ENCODE results near the gene KLF13.
"Not testable (repeated sequence)": the region's sequence is repeated elsewhere in the genome, so short reads cannot be mapped to it uniquely, and the experiment has no call there.

KLF13 gene

DNA sequence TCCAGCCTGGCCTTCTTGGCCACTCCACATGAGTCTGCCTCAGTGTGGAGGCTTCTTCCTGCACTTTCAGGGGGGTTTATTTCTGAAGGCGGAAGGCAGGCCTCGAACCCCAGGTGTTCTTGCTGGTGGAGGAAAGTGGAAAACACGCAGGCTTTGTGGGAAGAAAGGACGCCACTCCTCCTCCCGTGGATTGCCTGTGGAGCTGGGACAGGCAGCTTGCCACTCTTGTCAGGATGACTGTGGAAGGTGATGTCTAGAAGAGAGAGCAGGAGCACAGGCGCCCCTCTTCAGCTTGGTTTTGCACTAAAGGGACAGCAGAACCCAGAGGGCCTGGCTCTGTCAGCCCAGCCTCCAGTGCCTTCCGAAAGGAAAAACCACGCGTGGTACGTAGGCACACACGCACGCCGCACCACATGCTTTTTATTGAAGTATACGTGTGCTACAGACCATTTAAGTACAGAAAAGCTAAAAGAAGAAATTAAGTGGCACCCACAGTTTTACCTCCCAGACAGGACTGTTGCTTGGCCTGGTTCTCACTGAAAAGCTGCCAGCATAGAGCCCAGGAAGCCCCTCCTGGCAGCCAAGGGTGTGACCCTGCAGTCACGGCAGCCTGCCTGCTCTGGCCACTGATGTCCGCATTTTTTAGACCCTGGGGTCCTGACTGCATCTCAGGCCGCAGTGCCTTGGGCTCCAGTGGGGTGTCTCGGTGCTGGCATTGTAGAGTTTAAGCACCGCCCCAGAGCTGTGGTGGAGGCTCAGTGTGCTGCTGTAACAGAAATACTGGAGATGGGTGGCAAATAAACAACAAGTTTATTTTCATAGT, 21.6 kb downstream of the KLF13 start:
- TF ChIP-seq, protein P1, sequence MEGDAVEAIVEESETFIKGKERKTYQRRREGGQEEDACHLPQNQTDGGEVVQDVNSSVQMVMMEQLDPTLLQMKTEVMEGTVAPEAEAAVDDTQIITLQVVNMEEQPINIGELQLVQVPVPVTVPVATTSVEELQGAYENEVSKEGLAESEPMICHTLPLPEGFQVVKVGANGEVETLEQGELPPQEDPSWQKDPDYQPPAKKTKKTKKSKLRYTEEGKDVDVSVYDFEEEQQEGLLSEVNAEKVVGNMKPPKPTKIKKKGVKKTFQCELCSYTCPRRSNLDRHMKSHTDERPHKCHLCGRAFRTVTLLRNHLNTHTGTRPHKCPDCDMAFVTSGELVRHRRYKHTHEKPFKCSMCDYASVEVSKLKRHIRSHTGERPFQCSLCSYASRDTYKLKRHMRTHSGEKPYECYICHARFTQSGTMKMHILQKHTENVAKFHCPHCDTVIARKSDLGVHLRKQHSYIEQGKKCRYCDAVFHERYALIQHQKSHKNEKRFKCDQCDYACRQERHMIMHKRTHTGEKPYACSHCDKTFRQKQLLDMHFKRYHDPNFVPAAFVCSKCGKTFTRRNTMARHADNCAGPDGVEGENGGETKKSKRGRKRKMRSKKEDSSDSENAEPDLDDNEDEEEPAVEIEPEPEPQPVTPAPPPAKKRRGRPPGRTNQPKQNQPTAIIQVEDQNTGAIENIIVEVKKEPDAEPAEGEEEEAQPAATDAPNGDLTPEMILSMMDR (IDR thresholded peaks at IDR 0.05; ENCODE audit: control insufficient read depth, insufficient read depth, low read depth, low read length, missing control alignments) = no peak
- H3K4me3 ChIP-seq (ENCODE audit: control insufficient read depth, low read depth, low read length) = no peak overlapping the region
- DNase-seq (ENCODE audit: low read depth) = no peak

DNA sequence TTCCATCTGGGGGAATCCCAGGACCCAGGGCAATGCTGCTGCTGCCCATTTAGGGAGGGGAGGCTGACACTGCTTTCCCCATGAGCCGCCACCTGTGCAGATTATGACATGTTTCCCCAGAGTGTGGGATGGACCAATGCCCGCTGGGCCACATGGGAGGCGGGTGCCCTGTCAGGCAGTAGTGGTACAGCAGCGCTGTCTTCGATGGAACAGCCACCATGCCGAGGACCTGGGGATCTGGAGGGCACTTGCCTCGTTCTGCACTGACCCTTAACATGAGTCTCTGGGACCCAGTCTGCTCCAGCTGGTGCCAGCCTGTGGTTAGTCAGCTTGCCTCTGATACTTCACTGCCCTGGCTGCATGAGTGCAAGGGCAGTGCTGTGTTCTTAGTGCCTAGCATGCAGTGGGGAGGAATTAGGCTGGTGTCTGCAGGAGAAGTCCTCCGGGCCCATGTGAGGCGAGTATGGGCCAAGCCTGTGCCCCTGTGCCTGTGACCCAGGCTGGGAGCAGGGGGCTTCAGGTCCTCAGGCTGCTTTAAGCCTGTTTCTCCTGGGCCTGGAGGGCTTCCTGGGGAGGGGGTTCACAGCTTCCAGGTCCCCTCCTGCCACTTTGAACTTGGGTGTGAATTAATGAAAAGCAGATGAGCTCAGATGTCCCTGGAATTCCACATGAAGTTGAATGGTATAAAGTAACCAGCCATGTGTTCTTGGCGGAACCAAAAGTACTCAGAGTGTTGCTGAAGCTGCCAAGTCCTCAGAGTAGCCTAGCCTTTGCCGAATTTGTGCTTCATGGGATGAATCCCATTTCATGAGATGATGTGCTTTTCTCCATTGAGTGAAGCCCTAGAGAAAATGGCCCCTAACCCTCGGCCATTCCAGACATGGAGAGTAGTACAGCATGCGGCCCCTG, 22.9 kb downstream of the KLF13 start:
- no peak overlapping the region for H3K4me3 ChIP-seq (ENCODE audit: control insufficient read depth, low read depth, low read length)
- no peak for DNase-seq (ENCODE audit: low read depth)
- TF ChIP-seq, protein P1 (IDR thresholded peaks at IDR 0.05; ENCODE audit: control insufficient read depth, insufficient read depth, low read depth, low read length, missing control alignments) = no peak

GRCh38 chr15:31350771-31351170, 24.1 kb downstream of the KLF13 start:
- DNase-seq (ENCODE audit: low read depth) = no peak
- TF ChIP-seq, protein P1 (IDR thresholded peaks at IDR 0.05; ENCODE audit: control insufficient read depth, insufficient read depth, low read depth, low read length, missing control alignments) = no peak
- no peak overlapping the region for H3K4me3 ChIP-seq (ENCODE audit: control insufficient read depth, low read depth, low read length)

GRCh38 chr15:31352339-31352751, 25.7 kb downstream of the KLF13 start:
- no peak for DNase-seq (ENCODE audit: low read depth)
- TF ChIP-seq, protein P1 (IDR thresholded peaks at IDR 0.05; ENCODE audit: control insufficient read depth, insufficient read depth, low read depth, low read length, missing control alignments) = no peak
- H3K4me3 ChIP-seq (ENCODE audit: control insufficient read depth, low read depth, low read length) = no peak overlapping the region

DNA sequence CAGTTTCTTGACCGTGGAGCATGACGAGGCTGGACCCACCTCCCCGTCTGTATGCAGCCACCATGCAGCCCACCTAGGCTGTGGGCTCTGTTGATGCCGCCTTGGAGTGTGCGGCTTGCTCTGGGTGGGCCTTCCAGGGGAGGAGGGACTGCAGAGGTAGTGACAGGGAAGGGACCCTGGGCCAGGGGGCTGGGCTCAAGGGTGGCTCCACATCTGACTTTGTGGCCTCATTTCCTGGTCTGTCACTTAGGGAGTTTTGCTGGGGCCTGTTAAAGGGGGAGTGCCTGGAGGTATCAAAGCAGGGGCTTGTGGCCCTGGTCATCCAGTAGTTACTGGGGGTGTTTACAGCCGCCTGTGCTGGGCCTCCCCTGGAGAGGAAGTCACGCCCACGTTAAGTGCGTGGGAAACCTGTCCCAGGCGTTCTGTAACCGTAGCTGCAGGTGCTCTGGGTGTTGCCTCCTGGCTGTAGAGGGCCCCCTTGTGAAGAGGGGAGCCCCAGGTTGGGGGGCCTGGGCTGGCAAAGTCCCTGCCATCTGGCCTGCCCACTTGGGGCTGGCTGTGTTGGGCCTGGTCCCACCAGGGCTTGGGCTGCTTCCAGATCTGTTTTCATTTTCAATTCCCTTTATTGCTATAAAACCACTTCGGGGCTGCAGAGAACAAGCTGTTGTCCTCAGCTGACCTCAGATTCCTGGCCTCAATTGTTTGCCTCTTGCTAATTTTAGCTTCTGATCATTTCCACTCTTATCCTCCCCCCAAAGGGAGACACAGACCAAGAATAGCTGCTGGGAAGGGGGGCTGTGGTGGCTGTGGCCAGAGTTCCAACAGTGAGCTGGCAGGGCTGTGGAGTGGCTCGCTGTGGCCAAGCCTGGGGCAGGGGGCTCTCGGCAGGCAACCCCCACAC, 26.5 kb downstream of the KLF13 start:
- no peak overlapping the region for H3K4me3 ChIP-seq (ENCODE audit: control insufficient read depth, low read depth, low read length)
- TF ChIP-seq, protein P1 (IDR thresholded peaks at IDR 0.05; ENCODE audit: control insufficient read depth, insufficient read depth, low read depth, low read length, missing control alignments) = no peak
- peak; percentile 82 for DNase-seq (ENCODE audit: low read depth)

GRCh38 chr15:31353931-31354330, 27.3 kb downstream of the KLF13 start:
- DNase-seq (ENCODE audit: low read depth) = no peak
- H3K4me3 ChIP-seq (ENCODE audit: control insufficient read depth, low read depth, low read length) = no peak overlapping the region
- TF ChIP-seq, protein P1 (IDR thresholded peaks at IDR 0.05; ENCODE audit: control insufficient read depth, insufficient read depth, low read depth, low read length, missing control alignments) = no peak

GRCh38 chr15:31356097-31356496, 29.5 kb downstream of the KLF13 start:
- not testable (repeated sequence) for DNase-seq (ENCODE audit: low read depth); H3K4me3 ChIP-seq (ENCODE audit: control insufficient read depth, low read depth, low read length)

Measured in AG09309 (cell line).